H1 (cell line): Measurements from ENCODE around the gene LUZP1. TPM values are rescaled to one million over a fixed set of nuclear protein-coding genes. Genes with fewer than 3 reads are reported as not detected.

ENCODE experiments used
- ATF2 ChIP-seq: IDR thresholded peaks from 2 replicates; pipeline ENCODE4 v1.6.1; 2012; ENCODE audit warnings: low read length, inconsistent platforms
- BCL11A ChIP-seq, 2 experiments: IDR thresholded peaks; one replicate each; pipeline ENCODE4 v1.6.1; 2011; ENCODE audit warnings: low read depth in 2 of 2, low read length in 2 of 2, mild to moderate bottlenecking in 2 of 2
- CTCF ChIP-seq, 3 experiments: IDR thresholded peaks; 1 replicate in 2 of 3; 2 replicates in 1 of 3; pipeline versions ENCODE4 v1.5.1 to v1.6.1; 2011; ENCODE audit warnings: low read length in 3 of 3, mild to moderate bottlenecking in 3 of 3, inconsistent platforms in 2 of 3, low read depth in 1 of 3, moderate library complexity in 1 of 3; ENCODE audit not compliant: insufficient read depth in 1 of 3; ENCODE audit errors: control extremely low read depth in 1 of 3
- HDAC2 ChIP-seq, 2 experiments: fragments of 300-600 bp in 1 of 2; sonication (generic) in 1 of 2; IDR thresholded peaks; 2 replicates each; pipeline ENCODE4 v1.6.1; 2011 to 2012; ENCODE audit warnings: low read depth in 2 of 2, low read length in 2 of 2, mild to moderate bottlenecking in 2 of 2, moderate library complexity in 2 of 2, borderline replicate concordance in 1 of 2, inconsistent platforms in 1 of 2
- JUN ChIP-seq: IDR thresholded peaks from 2 replicates; pipeline ENCODE4 v1.6.1; 2011; ENCODE audit warnings: low read depth, mild to moderate bottlenecking, improper control_type of control experiment, low read length
- USF2 ChIP-seq: IDR thresholded peaks from 2 replicates; pipeline ENCODE4 v1.6.1; 2011; ENCODE audit warnings: low read length, improper control_type of control experiment
- polyA plus RNA-seq, 7 experiments: library from polyadenylated mRNA; depleted of rRNA in 3 of 7; stranded (reverse) in 5 of 7; unstranded in 2 of 7; fragments of >200 nt in 5 of 7; fragments of 200-250 nt in 2 of 7; gene quantifications; 1 replicate in 5 of 7; 2 replicates in 1 of 7; 4 replicates in 1 of 7; pipeline versions ENCODE4 v1.2.1 to v1.2.3, GENCODE V29; 2011 to 2013; ENCODE audit warnings: missing spikeins in 2 of 7, mixed read lengths in 2 of 7
- total RNA-seq: library from RNA; stranded (reverse); fragmentation: NEBNext Ultra II Directional; extraction: Animal tissue kit (Norgen Biotek cat#: 25700); gene quantifications from 2 replicates; pipeline ENCODE4 v1.2.1, GENCODE V29; 2021

Gene LUZP1
- total and polyA plus RNA-seq, 2 of the 8 experiments (the other 6 are each of a cell fraction or from before 2014, with no cell fraction given), result 14.0 to 60.5 TPM

GRCh38 chr1:23110391-23110790 lies 58.3 kb downstream of the LUZP1 start (continued):
- no peak for TF ChIP-seq USF2
- no peak for TF ChIP-seq CTCF (IDR thresholded peaks at IDR 0.05; ENCODE audit: control extremely low read depth in 1 of 3, insufficient read depth in 1 of 3, low read depth in 1 of 3, low read length in 3 of 3)
- TF ChIP-seq ATF2, result no peak
- TF ChIP-seq BCL11A (IDR thresholded peaks at IDR 0.05; ENCODE audit: low read depth in 2 of 2, low read length in 2 of 2), result no peak
- no peak for TF ChIP-seq JUN
- TF ChIP-seq HDAC2 (IDR thresholded peaks at IDR 0.05; ENCODE audit: borderline replicate concordance in 1 of 2, low read depth in 2 of 2, low read length in 2 of 2), result no peak
- TF ChIP-seq, all 59 proteins: peak for 0
